C4-2B (cell line): ENCODE measurements around the gene GABPB1.

Experiments
- ZFX ChIP-seq: fragments of 450-650 bp; IDR thresholded peaks from 2 replicates; pipeline ENCODE4 v1.6.1; 2017
- TF ChIP-seq, protein P1 (sequence below): fragments of 450-650 bp; conservative IDR thresholded peaks from 2 replicates; pipeline ENCODE4 v1.5.1; 2017; ENCODE audit warnings: mild to moderate bottlenecking

DNA sequence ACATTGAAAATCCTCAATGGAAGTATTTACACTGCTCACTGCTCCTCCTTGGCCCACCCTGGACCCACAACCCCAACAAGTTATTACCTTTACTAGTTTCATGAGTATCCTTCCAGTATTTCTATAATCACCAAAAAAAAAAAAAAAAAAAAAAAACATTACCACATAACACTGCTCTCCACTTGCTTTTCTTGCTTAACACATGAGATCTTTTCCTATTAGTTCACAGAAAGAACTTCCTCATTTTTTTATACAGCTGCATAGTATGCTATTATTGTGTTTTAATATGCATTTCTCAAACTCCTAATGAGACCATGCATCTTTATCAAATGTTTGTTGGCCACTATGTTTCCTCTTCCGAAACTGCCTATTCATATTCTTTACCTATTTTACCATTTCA is 14.6 kb downstream of the GABPB1 start:
- TF ChIP-seq, protein P1, sequence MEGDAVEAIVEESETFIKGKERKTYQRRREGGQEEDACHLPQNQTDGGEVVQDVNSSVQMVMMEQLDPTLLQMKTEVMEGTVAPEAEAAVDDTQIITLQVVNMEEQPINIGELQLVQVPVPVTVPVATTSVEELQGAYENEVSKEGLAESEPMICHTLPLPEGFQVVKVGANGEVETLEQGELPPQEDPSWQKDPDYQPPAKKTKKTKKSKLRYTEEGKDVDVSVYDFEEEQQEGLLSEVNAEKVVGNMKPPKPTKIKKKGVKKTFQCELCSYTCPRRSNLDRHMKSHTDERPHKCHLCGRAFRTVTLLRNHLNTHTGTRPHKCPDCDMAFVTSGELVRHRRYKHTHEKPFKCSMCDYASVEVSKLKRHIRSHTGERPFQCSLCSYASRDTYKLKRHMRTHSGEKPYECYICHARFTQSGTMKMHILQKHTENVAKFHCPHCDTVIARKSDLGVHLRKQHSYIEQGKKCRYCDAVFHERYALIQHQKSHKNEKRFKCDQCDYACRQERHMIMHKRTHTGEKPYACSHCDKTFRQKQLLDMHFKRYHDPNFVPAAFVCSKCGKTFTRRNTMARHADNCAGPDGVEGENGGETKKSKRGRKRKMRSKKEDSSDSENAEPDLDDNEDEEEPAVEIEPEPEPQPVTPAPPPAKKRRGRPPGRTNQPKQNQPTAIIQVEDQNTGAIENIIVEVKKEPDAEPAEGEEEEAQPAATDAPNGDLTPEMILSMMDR: no peak
- TF ChIP-seq ZFX: no peak
